ENCODE measurements around the gene MLNR. TPM values are rescaled to one million over a fixed set of nuclear protein-coding genes. Genes with fewer than 3 reads are reported as not detected.

Gene MLNR
- total RNA-seq, 2 experiments from 2014 or later = not detected

- ATAC-seq (no peak), DNase-seq (no peak)
- H3K4me1 Mint-ChIP-seq = no peaks in the 10 kb centered on the region
- H3K27ac Mint-ChIP-seq = no peak overlapping the region
- intact Hi-C loops (cut with DNase I, micrococcal nuclease) = no loop called here
- ChIA-PET CTCF (interaction anchor here (1.0 to 1.2 kb wide), 2 partner anchors 21 to 45 kb away, joined by 4 to 5 read pairs; no protein-coding TSS in a partner anchor), POLR2A (no interaction called here)
- no peaks in the 10 kb centered on the region for H3K9me3 Mint-ChIP-seq (ENCODE audit: low read depth)
- H3K36me3 Mint-ChIP-seq (ENCODE audit: low read depth) = no peaks in the 10 kb centered on the region
- H3K4me3 Mint-ChIP-seq = no peak overlapping the region
- H3K27me3 Mint-ChIP-seq = peaks cover 4% of the 10 kb centered on the region
These were observed 15.8 kb downstream of the MLNR start for GRCh38 chr13:49235856-49236431.

GRCh38 chr13:49238621-49239020 is 18.5 kb downstream of the MLNR start:
- Mint-ChIP-seq H3K4me1 (no peaks in the 10 kb centered on the region), H3K36me3 (ENCODE audit: low read depth) (no peaks in the 10 kb centered on the region), H3K27ac (no peak overlapping the region), H3K27me3 (peaks cover 2% of the 10 kb centered on the region), H3K4me3 (no peak overlapping the region), H3K9me3 (ENCODE audit: low read depth) (no peaks in the 10 kb centered on the region)
- ChIA-PET CTCF (interaction anchor here (0.6 to 1.5 kb wide), 2 partner anchors 42 to 571 kb away, joined by 3 to 5 read pairs; no protein-coding TSS in a partner anchor), POLR2A (no interaction called here)
- ATAC-seq (no peak), DNase-seq (no peak)
- intact Hi-C loops (cut with DNase I, micrococcal nuclease) = no loop called here

DNA sequence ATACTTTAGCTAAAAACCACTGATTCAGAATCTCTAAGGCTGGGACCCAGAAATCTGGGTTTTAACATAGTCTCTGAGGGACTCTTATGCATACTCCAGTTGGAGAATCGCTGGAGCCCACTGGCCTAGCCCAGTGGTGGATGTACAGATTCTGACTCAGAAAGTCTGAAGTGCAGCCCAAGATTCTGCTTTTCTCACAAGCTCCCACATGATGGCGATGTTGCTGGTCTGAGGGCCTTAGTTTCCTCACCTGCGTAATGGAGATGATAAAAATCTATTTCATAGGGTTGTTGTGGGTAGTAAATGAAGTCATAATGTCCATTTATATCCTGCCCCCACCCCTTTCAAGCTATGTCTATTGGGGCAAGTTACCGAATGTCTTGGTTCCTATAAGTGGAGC is 19.9 kb downstream of the MLNR start:
- Mint-ChIP-seq H3K4me1 (no peaks in the 10 kb centered on the region), H3K36me3 (ENCODE audit: low read depth) (no peaks in the 10 kb centered on the region), H3K27ac (no peak overlapping the region), H3K9me3 (ENCODE audit: low read depth) (no peaks in the 10 kb centered on the region), H3K4me3 (no peak overlapping the region), H3K27me3 (peaks cover 4% of the 10 kb centered on the region)
- ChIA-PET POLR2A (no interaction called here), CTCF (interaction anchor here (0.6 to 4.0 kb wide), 12 partner anchors 9 to 1145 kb away, joined by 3 to 24 read pairs (median 4); partner anchors contain the start of gene MED4)
- ATAC-seq = peak; percentile 97
- DNase-seq = peak; percentile 65
- intact Hi-C loops (cut with DNase I, micrococcal nuclease) = loop anchor here (1.0 kb wide), 2 partner anchors 41 to 367 kb away; no protein-coding TSS in a partner anchor

GRCh38 chr13:49241296-49241695 is 21.2 kb downstream of the MLNR start:
- intact Hi-C loops (cut with DNase I, micrococcal nuclease) = no loop called here
- Mint-ChIP-seq H3K4me3 (no peak overlapping the region), H3K4me1 (no peaks in the 10 kb centered on the region), H3K36me3 (ENCODE audit: low read depth) (no peaks in the 10 kb centered on the region), H3K27me3 (peaks cover 4% of the 10 kb centered on the region), H3K27ac (no peak overlapping the region), H3K9me3 (ENCODE audit: low read depth) (no peaks in the 10 kb centered on the region)
- DNase-seq (no peak), ATAC-seq (no peak)
- ChIA-PET POLR2A (no interaction called here), CTCF (interaction anchor here (1.9 to 4.0 kb wide), 2 partner anchors 39 to 43 kb away, joined by 4 to 24 read pairs; no protein-coding TSS in a partner anchor)

DNA sequence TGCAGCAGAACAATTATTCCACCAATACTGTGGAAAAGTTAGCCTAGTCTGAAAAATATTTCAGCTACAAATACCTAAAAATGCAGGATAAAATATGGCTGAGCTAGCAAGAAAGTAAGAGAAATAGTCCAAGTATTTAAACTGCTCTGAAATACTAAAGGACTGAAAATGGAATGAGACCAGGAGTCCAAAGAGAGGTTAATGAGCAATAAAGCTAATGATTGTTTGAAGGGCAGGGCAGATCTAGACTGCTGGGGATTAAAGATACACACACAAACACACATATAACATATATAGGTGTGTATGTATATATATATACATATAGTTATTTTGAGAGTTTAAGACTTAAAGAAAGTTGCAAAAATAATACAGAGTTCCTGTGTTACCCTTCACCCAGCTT is 25.0 kb downstream of the MLNR start:
- Mint-ChIP-seq H3K4me1 (peaks cover 19% of the 10 kb centered on the region), H3K4me3 (no peak overlapping the region), H3K36me3 (ENCODE audit: low read depth) (peaks cover 2% of the 10 kb centered on the region), H3K9me3 (ENCODE audit: low read depth) (no peaks in the 10 kb centered on the region), H3K27me3 (peaks cover 2% of the 10 kb centered on the region), H3K27ac (no peak overlapping the region)
- CTCF ChIA-PET = interaction anchor here (1.6 to 2.3 kb wide), 2 partner anchors 36 to 37 kb away, joined by 4 to 9 read pairs; no protein-coding TSS in a partner anchor
- no peak for ATAC-seq
- POLR2A ChIA-PET = interaction anchor here (0.6 to 0.8 kb wide), 2 partner anchors 17 to 201 kb away, joined by 3 read pairs; no protein-coding TSS in a partner anchor
- intact Hi-C loops (cut with DNase I, micrococcal nuclease) = loop anchor here in 1 of 2 experiments (5.0 kb wide), 1 partner anchor 268 kb away; the partner anchor contains the start of gene FNDC3A
- no peak for DNase-seq

DNA sequence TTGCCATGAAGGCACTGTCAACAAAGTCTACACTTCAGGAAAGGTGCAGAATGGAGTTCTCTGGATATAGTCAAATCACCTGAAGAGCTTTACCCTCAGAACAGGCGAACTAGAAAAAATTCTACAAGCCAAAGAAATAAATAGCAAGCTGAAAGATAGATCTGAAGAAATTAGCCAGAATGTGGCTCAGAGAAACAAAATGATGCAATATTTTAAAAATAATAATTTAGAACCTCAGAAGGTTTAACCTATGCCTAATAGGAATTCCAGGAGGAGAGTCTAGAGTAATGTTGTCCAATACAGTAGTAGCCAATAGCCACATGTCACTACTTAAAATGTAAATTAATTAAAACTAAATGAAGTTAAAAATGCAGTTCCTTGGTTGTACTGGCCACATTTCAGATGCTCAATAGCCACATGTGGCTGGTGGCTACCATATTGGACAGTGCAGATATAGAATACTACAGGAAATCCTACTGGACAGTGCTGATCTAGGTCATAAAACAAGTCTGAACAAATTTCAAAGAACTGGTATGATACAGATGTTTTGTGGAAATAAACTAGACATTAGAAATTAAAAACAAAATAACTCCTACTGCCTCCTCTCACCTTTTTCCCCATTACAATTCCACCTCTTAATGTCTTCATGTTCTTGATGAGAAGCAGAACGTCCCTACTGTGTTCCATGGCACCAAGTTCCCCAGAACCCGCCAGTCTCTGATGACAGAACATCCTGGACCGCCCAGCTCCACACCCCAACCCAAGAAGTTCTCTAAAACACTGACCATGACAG is 26.9 kb downstream of the MLNR start:
- intact Hi-C loops (cut with DNase I, micrococcal nuclease) = loop anchor here in 1 of 2 experiments (1.0 to 5.0 kb wide), 5 partner anchors 198 to 689 kb away; partner anchors contain the start of genes CAB39L, FNDC3A, KPNA3 and SETDB2
- H3K27ac Mint-ChIP-seq = peak overlapping the region; percentile 96
- CTCF ChIA-PET = interaction anchor here (0.6 to 2.0 kb wide), 4 partner anchors 10 to 165 kb away, joined by 3 to 6 read pairs (median 4); no protein-coding TSS in a partner anchor
- no peaks in the 10 kb centered on the region for H3K9me3 Mint-ChIP-seq (ENCODE audit: low read depth)
- H3K36me3 Mint-ChIP-seq (ENCODE audit: low read depth) = peaks cover 5% of the 10 kb centered on the region
- peaks cover 2% of the 10 kb centered on the region for H3K27me3 Mint-ChIP-seq
- no peak for DNase-seq
- peak overlapping the region; percentile 92 for H3K4me3 Mint-ChIP-seq
- H3K4me1 Mint-ChIP-seq = peaks cover 31% of the 10 kb centered on the region
- POLR2A ChIA-PET = interaction anchor here (0.6 kb wide), 2 partner anchors 247 to 249 kb away, joined by 3 to 5 read pairs; partner anchors contain the start of gene PHF11
- ATAC-seq = peak; percentile 30

GRCh38 chr13:49247643-49248621 is 27.8 kb downstream of the MLNR start, which contains the start of gene CDADC1:
TSS of gene CDADC1 (plus strand) at chr13:49247925. CDS start at chr13:49248038, 113 bp downstream.
- DNase-seq (peak; percentile 96), ATAC-seq (peak; percentile 94)
- CTCF ChIA-PET = interaction anchor here (0.6 to 2.0 kb wide), 6 partner anchors 9 to 166 kb away, joined by 3 to 9 read pairs (median 4); no protein-coding TSS in a partner anchor
- no peaks in the 10 kb centered on the region for H3K9me3 Mint-ChIP-seq (ENCODE audit: low read depth)
- intact Hi-C loops (cut with DNase I, micrococcal nuclease) = loop anchor here in 1 of 2 experiments (1.0 to 5.0 kb wide), 5 partner anchors 197 to 688 kb away; partner anchors contain the start of genes CAB39L, FNDC3A, KPNA3 and SETDB2
- peak within 1 kb of the TSS; percentile 96 for H3K27ac Mint-ChIP-seq
- peaks cover 34% of the 10 kb centered on the region for H3K4me1 Mint-ChIP-seq
- peaks cover 5% of the 10 kb centered on the region for H3K36me3 Mint-ChIP-seq (ENCODE audit: low read depth)
- POLR2A ChIA-PET = interaction anchor here (0.6 to 1.7 kb wide), 3 partner anchors 9 to 248 kb away, joined by 3 to 7 read pairs (median 3); partner anchors contain the start of genes CAB39L, PHF11 and SETDB2
- peak within 1 kb of the TSS; percentile 92 for H3K4me3 Mint-ChIP-seq
- peaks cover 2% of the 10 kb centered on the region for H3K27me3 Mint-ChIP-seq

GRCh38 chr13:49248622-49249002 is 28.5 kb downstream of the MLNR start:
- ChIA-PET POLR2A (interaction anchor here (0.8 to 1.7 kb wide), 2 partner anchors 8 to 195 kb away, joined by 3 to 7 read pairs; partner anchors contain the start of genes CAB39L and SETDB2), CTCF (interaction anchor here (1.4 to 2.0 kb wide), 3 partner anchors 8 to 32 kb away, joined by 3 to 9 read pairs (median 6); no protein-coding TSS in a partner anchor)
- peaks cover 39% of the 10 kb centered on the region for H3K4me1 Mint-ChIP-seq
- no peaks in the 10 kb centered on the region for H3K9me3 Mint-ChIP-seq (ENCODE audit: low read depth)
- H3K27me3 Mint-ChIP-seq = peaks cover 2% of the 10 kb centered on the region
- peaks cover 8% of the 10 kb centered on the region for H3K36me3 Mint-ChIP-seq (ENCODE audit: low read depth)
- peak overlapping the region; percentile 96 for H3K27ac Mint-ChIP-seq
- intact Hi-C loops (cut with DNase I, micrococcal nuclease) = loop anchor here in 1 of 2 experiments (5.0 kb wide), 1 partner anchor 271 kb away; the partner anchor contains the start of gene FNDC3A
- DNase-seq (no peak), ATAC-seq (peak; percentile 5)
- H3K4me3 Mint-ChIP-seq = peak overlapping the region; percentile 92

- CTCF ChIA-PET = interaction anchor here (0.6 to 2.1 kb wide), 4 partner anchors 11 to 32 kb away, joined by 3 to 8 read pairs (median 4); no protein-coding TSS in a partner anchor
- intact Hi-C loops (cut with DNase I, micrococcal nuclease) = no loop called here
- Mint-ChIP-seq H3K4me1 (peaks cover 60% of the 10 kb centered on the region), H3K27ac (no peak overlapping the region), H3K9me3 (ENCODE audit: low read depth) (no peaks in the 10 kb centered on the region), H3K4me3 (no peak overlapping the region), H3K36me3 (ENCODE audit: low read depth) (peaks cover 28% of the 10 kb centered on the region), H3K27me3 (no peaks in the 10 kb centered on the region)
- ATAC-seq (no peak), DNase-seq (no peak)
- POLR2A ChIA-PET = no interaction called here
These were observed 31.2 kb downstream of the MLNR start for GRCh38 chr13:49251326-49251725.

- ChIA-PET CTCF (no interaction called here), POLR2A (no interaction called here)
- intact Hi-C loops (cut with DNase I, micrococcal nuclease) = no loop called here
- Mint-ChIP-seq H3K9me3 (ENCODE audit: low read depth) (no peaks in the 10 kb centered on the region), H3K27me3 (no peaks in the 10 kb centered on the region), H3K4me1 (peaks cover 66% of the 10 kb centered on the region), H3K36me3 (ENCODE audit: low read depth) (peaks cover 37% of the 10 kb centered on the region), H3K4me3 (no peak overlapping the region), H3K27ac (no peak overlapping the region)
- peak; percentile 47 for ATAC-seq
- DNase-seq = peak; percentile 16
These were observed 33.2 kb downstream of the MLNR start for GRCh38 chr13:49253310-49253709.

Measured in activated CD4-positive, alpha-beta T cell treated with anti-CD3 and anti-CD28 coated beads for 36 hours (primary cell).